ENCODE results near the gene EFNA5. TPM values are rescaled to one million over a fixed set of nuclear protein-coding genes. Genes with fewer than 3 reads are reported as not detected.
A peak's percentile ranks its signal among the peaks of the same experiment; 100 is the strongest.

EFNA5 gene
- total RNA-seq, 2 experiments from 2014 or later = not detected

DNA sequence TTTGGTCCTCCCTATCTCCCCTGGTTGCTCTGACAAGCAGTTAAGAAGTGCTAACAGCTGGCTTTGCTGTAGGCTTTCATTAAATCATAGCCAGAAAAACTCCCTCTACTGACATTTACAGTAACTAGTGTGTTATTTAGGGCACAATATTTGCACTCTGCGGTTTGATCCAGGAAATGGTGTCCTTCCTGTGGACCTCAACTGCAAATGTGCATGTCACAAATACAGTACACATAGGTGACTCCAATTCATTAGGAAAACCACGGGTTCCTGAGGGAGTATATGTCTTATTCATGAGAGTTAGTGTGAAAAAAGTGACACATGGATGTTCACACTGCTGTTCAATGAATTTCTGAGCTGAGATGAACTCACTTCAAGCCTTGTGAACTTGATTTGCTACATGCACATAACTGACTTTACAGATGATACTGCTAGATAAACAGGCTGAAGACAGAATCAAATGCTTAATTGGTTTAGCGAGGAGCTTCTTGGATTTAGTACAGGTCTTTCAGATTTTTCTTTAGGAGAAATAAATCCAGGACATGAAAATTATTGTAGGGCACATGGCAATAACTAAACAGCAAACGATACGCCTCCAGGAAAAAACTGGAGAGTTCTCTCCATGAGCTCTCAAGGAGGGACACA lies 281.5 kb downstream of the EFNA5 start:
- Histone ChIP-seq H3K4me3 (ENCODE audit: low read length) (no peak overlapping the region), H3K9me3 (ENCODE audit: control insufficient read depth in 1 of 2, insufficient read depth in 1 of 2, low read length in 2 of 2) (no peaks in the 10 kb centered on the region), H3K36me3 (ENCODE audit: insufficient read depth, low read length) (no peaks in the 10 kb centered on the region), H3K4me1 (ENCODE audit: insufficient read depth, low read length) (peaks cover 7% of the 10 kb centered on the region), H3K27me3 (ENCODE audit: control insufficient read depth in 1 of 2, insufficient read depth in 2 of 2, low read length in 2 of 2) (no peaks in the 10 kb centered on the region), H3K27ac (ENCODE audit: low read depth in 1 of 2, low read length in 2 of 2) (no peak overlapping the region)
- no peaks in the 10 kb centered on the region for H3K9me3 Mint-ChIP-seq
- DNase-seq = peak in 3 of 14 experiments; percentile 56 to 73 (median 64)
- H3K4me3 Mint-ChIP-seq = peak overlapping the region; percentile 16
- ChIA-PET POLR2A (no interaction called here), CTCF (no interaction called here)
- TF ChIP-seq, protein P1, sequence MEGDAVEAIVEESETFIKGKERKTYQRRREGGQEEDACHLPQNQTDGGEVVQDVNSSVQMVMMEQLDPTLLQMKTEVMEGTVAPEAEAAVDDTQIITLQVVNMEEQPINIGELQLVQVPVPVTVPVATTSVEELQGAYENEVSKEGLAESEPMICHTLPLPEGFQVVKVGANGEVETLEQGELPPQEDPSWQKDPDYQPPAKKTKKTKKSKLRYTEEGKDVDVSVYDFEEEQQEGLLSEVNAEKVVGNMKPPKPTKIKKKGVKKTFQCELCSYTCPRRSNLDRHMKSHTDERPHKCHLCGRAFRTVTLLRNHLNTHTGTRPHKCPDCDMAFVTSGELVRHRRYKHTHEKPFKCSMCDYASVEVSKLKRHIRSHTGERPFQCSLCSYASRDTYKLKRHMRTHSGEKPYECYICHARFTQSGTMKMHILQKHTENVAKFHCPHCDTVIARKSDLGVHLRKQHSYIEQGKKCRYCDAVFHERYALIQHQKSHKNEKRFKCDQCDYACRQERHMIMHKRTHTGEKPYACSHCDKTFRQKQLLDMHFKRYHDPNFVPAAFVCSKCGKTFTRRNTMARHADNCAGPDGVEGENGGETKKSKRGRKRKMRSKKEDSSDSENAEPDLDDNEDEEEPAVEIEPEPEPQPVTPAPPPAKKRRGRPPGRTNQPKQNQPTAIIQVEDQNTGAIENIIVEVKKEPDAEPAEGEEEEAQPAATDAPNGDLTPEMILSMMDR (IDR thresholded peaks at IDR 0.05) = no peak
- no peak overlapping the region for H3K27ac Mint-ChIP-seq
- H3K27me3 Mint-ChIP-seq = no peaks in the 10 kb centered on the region
- H3K4me1 Mint-ChIP-seq (ENCODE audit: low read depth) = peaks cover 28% of the 10 kb centered on the region
- intact Hi-C loops (cut with DNase I, micrococcal nuclease) = no loop called here
- ATAC-seq (ENCODE audit: poor library complexity) = no peak
- H3K36me3 Mint-ChIP-seq (ENCODE audit: low read depth) = no peaks in the 10 kb centered on the region

DNA sequence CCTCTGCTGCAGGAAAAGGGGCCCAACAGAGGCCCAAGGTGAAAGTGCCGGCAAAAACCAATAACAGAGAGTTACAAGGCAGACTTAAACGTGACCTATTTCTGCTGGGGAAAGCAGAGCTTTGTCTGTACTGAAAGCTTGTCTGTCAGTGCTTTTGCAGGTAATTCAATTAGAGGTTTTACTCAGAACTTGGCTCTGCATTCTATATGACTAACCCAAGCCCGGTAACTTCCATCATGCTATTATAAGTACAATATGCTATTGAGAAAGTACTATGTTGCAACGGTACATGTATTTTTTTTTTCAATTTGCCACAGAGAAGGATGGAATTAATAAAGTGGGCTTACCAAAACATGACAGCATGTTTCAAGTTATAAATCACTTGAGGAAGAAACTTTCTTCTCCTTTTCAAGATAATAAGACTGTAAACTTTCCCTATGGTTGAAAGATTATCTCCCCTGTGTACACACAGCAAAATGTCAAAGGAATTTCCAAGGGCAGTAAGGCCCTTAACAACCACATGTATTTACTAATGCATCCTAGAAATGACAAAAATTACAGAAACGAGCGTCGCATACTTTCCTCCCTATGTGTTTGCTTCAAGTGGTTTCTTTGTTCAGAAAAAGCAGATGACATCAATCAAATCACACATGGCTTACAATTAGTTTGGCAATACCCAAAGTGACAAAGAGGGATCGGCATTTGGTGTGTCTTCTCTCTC lies 282.4 kb downstream of the EFNA5 start:
- POLR2A ChIA-PET = no interaction called here

DNA sequence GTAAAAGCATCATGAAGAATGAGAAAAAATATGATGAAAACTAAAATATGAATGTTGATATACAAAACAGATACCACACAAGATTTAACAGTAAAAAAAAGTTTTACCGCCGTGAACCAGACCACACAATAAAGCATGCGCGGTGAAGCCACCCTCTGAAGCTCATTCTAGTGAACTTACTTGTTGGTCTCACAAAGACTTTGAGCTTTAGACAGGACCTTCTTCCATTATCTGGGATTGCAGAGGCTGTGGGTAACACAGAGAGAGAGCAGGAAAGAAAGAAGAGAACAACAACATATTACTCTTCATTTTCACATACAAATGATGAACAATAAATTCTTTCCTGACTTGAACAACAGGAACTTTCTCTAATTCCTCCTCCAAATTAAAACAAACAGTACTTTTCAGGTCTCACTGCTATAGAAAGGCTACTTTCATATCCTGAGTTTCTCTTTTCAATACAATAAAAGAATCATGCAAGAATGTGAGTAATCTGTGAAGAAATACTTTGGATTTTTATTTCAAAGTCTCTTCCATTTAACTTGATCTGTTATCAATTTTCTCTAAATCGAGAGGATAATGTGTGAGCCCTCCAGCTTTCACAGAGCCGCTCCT lies 283.1 kb downstream of the EFNA5 start:
- no peak for ATAC-seq (ENCODE audit: poor library complexity)
- peaks cover 28% of the 10 kb centered on the region for H3K4me1 Mint-ChIP-seq (ENCODE audit: low read depth)
- Histone ChIP-seq H3K4me1 (ENCODE audit: insufficient read depth, low read length) (peaks cover 7% of the 10 kb centered on the region), H3K9me3 (ENCODE audit: control insufficient read depth in 1 of 2, insufficient read depth in 1 of 2, low read length in 2 of 2) (no peaks in the 10 kb centered on the region), H3K36me3 (ENCODE audit: insufficient read depth, low read length) (no peaks in the 10 kb centered on the region), H3K27me3 (ENCODE audit: control insufficient read depth in 1 of 2, insufficient read depth in 2 of 2, low read length in 2 of 2) (no peaks in the 10 kb centered on the region), H3K27ac (ENCODE audit: low read depth in 1 of 2, low read length in 2 of 2) (no peak overlapping the region), H3K4me3 (ENCODE audit: low read length) (no peak overlapping the region)
- POLR2A ChIA-PET = no interaction called here
- H3K36me3 Mint-ChIP-seq (ENCODE audit: low read depth) = no peaks in the 10 kb centered on the region
- peak in 1 of 14 experiments; percentile 2 for DNase-seq
- H3K27ac Mint-ChIP-seq = no peak overlapping the region
- TF ChIP-seq, protein P1 (IDR thresholded peaks at IDR 0.05) = no peak
- intact Hi-C loops (cut with DNase I, micrococcal nuclease) = no loop called here
- H3K4me3 Mint-ChIP-seq = peak overlapping the region; percentile 16
- no peaks in the 10 kb centered on the region for H3K9me3 Mint-ChIP-seq
- CTCF ChIA-PET = no interaction called here
- no peaks in the 10 kb centered on the region for H3K27me3 Mint-ChIP-seq

More for the DNA sequence above, 282.4 kb downstream of the EFNA5 start:
- Mint-ChIP-seq H3K36me3 (ENCODE audit: low read depth) (no peaks in the 10 kb centered on the region), H3K9me3 (no peaks in the 10 kb centered on the region), H3K27ac (no peak overlapping the region), H3K4me1 (ENCODE audit: low read depth) (peaks cover 28% of the 10 kb centered on the region), H3K27me3 (no peaks in the 10 kb centered on the region), H3K4me3 (peak overlapping the region; percentile 16)
- intact Hi-C loops (cut with DNase I, micrococcal nuclease) = no loop called here
- H3K4me1 ChIP-seq (ENCODE audit: insufficient read depth, low read length) = peaks cover 7% of the 10 kb centered on the region
- no peaks in the 10 kb centered on the region for H3K36me3 ChIP-seq (ENCODE audit: insufficient read depth, low read length)
- peak in 3 of 14 experiments; percentile 7 to 49 (median 29) for DNase-seq
- H3K27ac ChIP-seq (ENCODE audit: low read depth in 1 of 2, low read length in 2 of 2) = no peak overlapping the region
- no peaks in the 10 kb centered on the region for H3K9me3 ChIP-seq (ENCODE audit: control insufficient read depth in 1 of 2, insufficient read depth in 1 of 2, low read length in 2 of 2)
- no peak overlapping the region for H3K4me3 ChIP-seq (ENCODE audit: low read length)
- H3K27me3 ChIP-seq (ENCODE audit: control insufficient read depth in 1 of 2, insufficient read depth in 2 of 2, low read length in 2 of 2) = no peaks in the 10 kb centered on the region
- CTCF ChIA-PET = no interaction called here
- TF ChIP-seq, protein P1 (IDR thresholded peaks at IDR 0.05) = no peak
- no peak for ATAC-seq (ENCODE audit: poor library complexity)

All from CD4-positive, alpha-beta T cell (primary cell).